Esophagus muscularis mucosa (tissue), 4 donors: ENCODE results near the gene GAREM1.

Experiments
- EP300 ChIP-seq: sonication (generic); formaldehyde crosslinking; IDR thresholded peaks from one replicate; pipeline ENCODE4 v1.6.1; 2017; ENCODE audit warnings: antibody characterized with exemption
- POLR2A ChIP-seq: fragments of 450-650 bp; IDR thresholded peaks from one replicate; pipeline ENCODE4 v1.6.1; 2017; ENCODE audit warnings: antibody characterized with exemption, moderate library complexity, mild to moderate bottlenecking, low read depth
- TF ChIP-seq, protein P1 (sequence below), 3 experiments: fragments of 200-600 bp in 2 of 3; fragments of 450-650 bp in 1 of 3; sonication (generic) in 2 of 3; IDR thresholded peaks; one replicate each; pipeline ENCODE4 v1.5.1; 2017 to 2019; ENCODE audit warnings: antibody characterized with exemption in 3 of 3, mild to moderate bottlenecking in 2 of 3, moderate library complexity in 1 of 3

DNA sequence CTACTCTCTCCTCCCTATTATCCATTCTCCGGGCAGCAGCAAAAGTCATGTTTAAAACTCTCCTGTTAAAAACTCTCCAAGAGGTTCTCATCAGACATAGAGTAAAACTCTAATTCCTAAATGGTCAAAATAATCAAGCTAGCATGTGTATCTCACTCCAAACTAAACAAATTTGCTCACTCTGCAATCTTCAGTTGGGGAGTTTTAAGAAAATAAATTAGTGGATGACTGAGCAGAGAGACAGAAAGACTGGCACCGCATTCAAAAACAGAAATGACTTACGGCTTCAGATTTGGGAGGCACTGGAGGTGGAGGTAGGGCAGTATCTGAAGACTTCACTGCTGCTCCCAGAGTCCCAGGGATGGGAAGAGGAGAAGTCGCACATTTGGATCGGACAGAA is 183.9 kb downstream of the GAREM1 start:
- TF ChIP-seq POLR2A: no peak
- no peak for TF ChIP-seq EP300
- TF ChIP-seq, protein P1, sequence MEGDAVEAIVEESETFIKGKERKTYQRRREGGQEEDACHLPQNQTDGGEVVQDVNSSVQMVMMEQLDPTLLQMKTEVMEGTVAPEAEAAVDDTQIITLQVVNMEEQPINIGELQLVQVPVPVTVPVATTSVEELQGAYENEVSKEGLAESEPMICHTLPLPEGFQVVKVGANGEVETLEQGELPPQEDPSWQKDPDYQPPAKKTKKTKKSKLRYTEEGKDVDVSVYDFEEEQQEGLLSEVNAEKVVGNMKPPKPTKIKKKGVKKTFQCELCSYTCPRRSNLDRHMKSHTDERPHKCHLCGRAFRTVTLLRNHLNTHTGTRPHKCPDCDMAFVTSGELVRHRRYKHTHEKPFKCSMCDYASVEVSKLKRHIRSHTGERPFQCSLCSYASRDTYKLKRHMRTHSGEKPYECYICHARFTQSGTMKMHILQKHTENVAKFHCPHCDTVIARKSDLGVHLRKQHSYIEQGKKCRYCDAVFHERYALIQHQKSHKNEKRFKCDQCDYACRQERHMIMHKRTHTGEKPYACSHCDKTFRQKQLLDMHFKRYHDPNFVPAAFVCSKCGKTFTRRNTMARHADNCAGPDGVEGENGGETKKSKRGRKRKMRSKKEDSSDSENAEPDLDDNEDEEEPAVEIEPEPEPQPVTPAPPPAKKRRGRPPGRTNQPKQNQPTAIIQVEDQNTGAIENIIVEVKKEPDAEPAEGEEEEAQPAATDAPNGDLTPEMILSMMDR (IDR thresholded peaks at IDR 0.05): no peak
